GM23248 (cell line): ENCODE results near the gene PPP2R2B. TPM values are rescaled to one million over a fixed set of nuclear protein-coding genes. Genes with fewer than 3 reads are reported as not detected.

Experiments
- DNase-seq: peaks from one replicate; pipeline ENCODE4 v3.0.0-alpha.2; 2015
- H2AFZ ChIP-seq: fragments of 200-600 bp; sonication (generic); 2 replicates; pipeline ENCODE4 v1.6.1; 2016; ENCODE audit warnings: antibody characterized with exemption
- H3F3A ChIP-seq: fragments of 200-600 bp; sonication (generic); 2 replicates; pipeline ENCODE4 v1.6.1; 2016; ENCODE audit warnings: mild to moderate bottlenecking, antibody characterized with exemption, mixed run types; ENCODE audit not compliant: insufficient read depth
- H3K27ac ChIP-seq: fragments of 200-600 bp; sonication (generic); 2 replicates; pipeline ENCODE4 v1.5.1; 2016; ENCODE audit warnings: mild to moderate bottlenecking
- H3K27me3 ChIP-seq: fragments of 200-600 bp; sonication (generic); replicated peaks from 2 replicates; pipeline ENCODE4 v1.6.1; 2016; ENCODE audit warnings: mild to moderate bottlenecking; ENCODE audit not compliant: insufficient read depth
- H3K36me3 ChIP-seq: fragments of 200-600 bp; sonication (generic); 2 replicates; pipeline ENCODE4 v1.6.1; 2016; ENCODE audit warnings: low read depth, mild to moderate bottlenecking
- H3K4me1 ChIP-seq: fragments of 200-600 bp; sonication (generic); 2 replicates; pipeline ENCODE4 v1.6.1; 2016; ENCODE audit warnings: mild to moderate bottlenecking; ENCODE audit not compliant: insufficient read depth
- H3K4me2 ChIP-seq: fragments of 200-600 bp; sonication (generic); one replicate; pipeline ENCODE4 v1.6.1; 2016; ENCODE audit warnings: mild to moderate bottlenecking; ENCODE audit not compliant: unreplicated experiment
- H3K4me3 ChIP-seq: fragments of 200-600 bp; sonication (generic); 2 replicates; pipeline ENCODE4 v1.5.1; 2016; ENCODE audit warnings: mild to moderate bottlenecking
- H3K79me2 ChIP-seq: fragments of 200-600 bp; sonication (generic); 2 replicates; pipeline ENCODE4 v1.6.1; 2016; ENCODE audit warnings: mild to moderate bottlenecking; ENCODE audit not compliant: insufficient read depth
- H3K9ac ChIP-seq: fragments of 200-600 bp; sonication (generic); 2 replicates; pipeline ENCODE4 v1.6.1; 2016; ENCODE audit warnings: mild to moderate bottlenecking
- H3K9me2 ChIP-seq: fragments of 200-600 bp; sonication (generic); 2 replicates; pipeline ENCODE4 v1.6.1; 2016; ENCODE audit warnings: mixed run types, mild to moderate bottlenecking, moderate library complexity; ENCODE audit not compliant: insufficient read depth
- H3K9me3 ChIP-seq: fragments of 200-600 bp; sonication (generic); one replicate; pipeline ENCODE4 v1.6.1; 2017; ENCODE audit warnings: low read depth
- H4K20me1 ChIP-seq: fragments of 200-600 bp; sonication (generic); 2 replicates; pipeline ENCODE4 v1.6.0; 2016; ENCODE audit not compliant: insufficient read depth
- EZH2 ChIP-seq: fragments of 200-600 bp; sonication (generic); IDR thresholded peaks from 2 replicates; pipeline ENCODE4 v1.6.1; 2018; ENCODE audit warnings: antibody characterized with exemption, mild to moderate bottlenecking; ENCODE audit not compliant: insufficient read depth, poor library complexity, severe bottlenecking
- EZH2phosphoT487 ChIP-seq: fragments of 200-600 bp; sonication (generic); IDR thresholded peaks from 2 replicates; pipeline ENCODE4 v1.6.1; 2018; ENCODE audit warnings: antibody characterized with exemption, moderate library complexity, mild to moderate bottlenecking, low read depth; ENCODE audit not compliant: insufficient read depth
- WGBS, 2 experiments: methylation state at CpG; one replicate each; pipeline ENCODE4 v1.1.6; 2015 to 2017; ENCODE audit warnings: low lambda C conversion rate in 2 of 2, low coverage in 1 of 2; ENCODE audit errors: missing lambda C conversion rate in 2 of 2; 5-methylcytosine and 5-hydroxymethylcytosine counted together
- in situ Hi-C: fragments of 300-500 bp; cut with MboI; formaldehyde crosslinking; loops from 2 replicates; pipeline ENCODE4 v1.15.0; 2020
- polyA plus RNA-seq: library from polyadenylated mRNA; unstranded; fragments of >200 nt; fragmentation: Nextera tagmentation; extraction: Ambion mirVana; gene quantifications from 2 replicates; pipeline ENCODE4 v1.2.1, GENCODE V29; 2016
- total RNA-seq: library from RNA; depleted of rRNA; stranded (reverse); fragments of >200 nt; shearing (Covaris generic); gene quantifications from 2 replicates; pipeline ENCODE4 v1.2.3, GENCODE V29; 2014

The PPP2R2B gene
- total and polyA plus RNA-seq, 2 experiments from 2014 or later = 0.11 to 0.28 TPM

DNA sequence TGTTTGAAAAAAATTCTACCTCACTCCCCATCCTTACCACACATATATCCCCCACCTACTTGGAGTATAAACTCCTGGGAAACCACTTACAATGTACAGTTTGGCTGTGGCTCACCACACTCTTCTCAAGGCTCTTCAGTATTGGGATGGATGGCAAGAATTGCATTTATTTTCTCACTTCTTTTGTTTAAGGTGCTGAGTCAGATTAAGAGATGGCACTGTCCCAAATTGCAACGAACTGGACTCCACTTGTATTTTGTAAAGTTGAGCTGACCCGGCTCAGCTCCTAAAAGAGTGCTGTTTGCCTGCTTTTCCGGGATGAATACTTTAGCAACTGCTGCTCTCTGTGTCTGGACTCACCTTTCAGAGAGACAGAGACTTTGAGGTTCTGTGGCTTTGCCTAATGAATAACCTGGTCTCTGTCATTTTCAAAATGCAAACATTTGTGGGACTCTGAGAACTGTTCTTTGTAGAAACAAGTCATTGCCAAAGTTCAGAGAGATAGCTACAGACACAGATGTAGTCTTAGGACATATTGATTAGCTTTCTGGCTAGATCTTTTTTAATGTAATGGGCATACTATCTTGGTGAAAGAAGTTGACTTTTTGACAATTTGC lies 42.2 kb downstream of the PPP2R2B start:
- Histone ChIP-seq H3K9me2 (no peaks in the 10 kb centered on the region), H4K20me1 (no peaks in the 10 kb centered on the region), H3K27ac (no peak overlapping the region), H2AFZ (no peak overlapping the region), H3K9ac (no peak overlapping the region), H3K4me2 (no peak overlapping the region), H3K9me3 (no peaks in the 10 kb centered on the region), H3K36me3 (no peaks in the 10 kb centered on the region), H3F3A (no peaks in the 10 kb centered on the region), H3K27me3 (no peaks in the 10 kb centered on the region), H3K79me2 (no peaks in the 10 kb centered on the region), H3K4me1 (no peaks in the 10 kb centered on the region), H3K4me3 (no peak overlapping the region)
- TF ChIP-seq EZH2 (no peak), EZH2phosphoT487 (no peak)
- in situ Hi-C loops = no loop called here
- no peak for DNase-seq
- 23 to 28% methylated on average over 3 of the region's 3 CpGs for WGBS, 2 experiments

DNA sequence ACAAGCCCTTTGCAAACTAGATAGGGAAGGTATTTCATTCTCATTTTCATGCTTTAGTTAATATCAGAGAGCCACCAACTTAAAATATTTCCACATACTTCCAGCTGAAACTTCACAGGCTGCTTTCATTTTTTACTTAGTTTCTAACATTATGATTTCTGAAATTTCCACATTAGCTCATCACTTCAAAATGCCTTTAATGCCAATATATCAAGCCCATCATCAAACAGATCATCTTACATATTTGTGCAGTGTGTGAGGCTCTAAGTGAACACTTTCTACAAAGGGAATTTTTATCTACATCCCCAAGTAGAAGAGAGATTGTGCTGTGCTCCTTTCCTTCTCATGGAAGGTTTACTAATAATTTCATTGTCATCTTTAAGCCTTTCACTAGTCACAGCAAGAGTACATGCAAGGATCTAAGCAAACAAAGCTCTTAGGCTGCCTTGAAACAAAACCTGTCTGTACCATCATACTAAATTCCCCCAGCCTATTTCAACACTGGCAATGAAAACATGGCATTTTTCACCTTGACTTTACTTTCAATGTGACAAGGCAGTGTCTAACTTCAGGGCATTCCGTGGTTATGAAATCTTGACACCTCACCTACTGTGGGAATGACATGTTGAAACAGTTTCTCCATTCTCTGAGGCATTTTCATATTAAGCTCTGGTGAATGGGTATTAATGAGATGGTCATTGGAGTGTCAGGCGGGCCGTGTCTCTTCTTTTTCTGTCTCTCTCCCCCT lies 45.4 kb downstream of the PPP2R2B start:
- Histone ChIP-seq H3K27me3 (no peaks in the 10 kb centered on the region), H3K9me3 (no peaks in the 10 kb centered on the region), H2AFZ (no peak overlapping the region), H3K27ac (no peak overlapping the region), H3K4me2 (no peak overlapping the region), H3K4me1 (no peaks in the 10 kb centered on the region), H3F3A (no peaks in the 10 kb centered on the region), H3K9me2 (no peaks in the 10 kb centered on the region), H3K9ac (no peak overlapping the region), H3K36me3 (no peaks in the 10 kb centered on the region), H3K79me2 (no peaks in the 10 kb centered on the region), H4K20me1 (no peaks in the 10 kb centered on the region), H3K4me3 (no peak overlapping the region)
- TF ChIP-seq EZH2 = no peak
- no peak for TF ChIP-seq EZH2phosphoT487
- in situ Hi-C loops = no loop called here
- no peak for DNase-seq
- WGBS, 2 experiments = 20 to 27% methylated on average over 2 to 3 of the region's 3 CpGs

DNA sequence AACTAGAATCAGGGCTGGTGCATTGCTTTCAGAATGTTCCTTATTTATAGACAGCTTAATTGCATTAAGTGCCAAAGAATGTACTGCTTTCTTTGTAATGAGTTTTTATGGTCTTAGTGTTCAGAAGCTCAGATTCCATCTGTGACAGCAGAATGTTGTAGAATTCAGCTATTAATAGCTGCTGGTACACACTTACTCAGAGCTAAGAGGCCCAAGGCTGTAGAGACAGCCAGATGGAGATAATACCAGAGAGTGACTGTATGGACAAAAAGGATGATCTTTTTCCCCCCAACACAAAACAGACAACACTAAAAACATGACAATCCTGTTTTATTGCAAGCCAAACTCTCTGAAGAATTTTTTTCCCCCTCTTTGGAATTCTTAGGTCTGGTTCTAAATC lies 50.2 kb downstream of the PPP2R2B start:
- H3K79me2 ChIP-seq = no peaks in the 10 kb centered on the region
- H3K4me1 ChIP-seq = no peaks in the 10 kb centered on the region
- in situ Hi-C loops = no loop called here
- no peaks in the 10 kb centered on the region for H4K20me1 ChIP-seq
- DNase-seq = peak; percentile 20
- no peak overlapping the region for H3K27ac ChIP-seq
- H3K27me3 ChIP-seq = no peaks in the 10 kb centered on the region
- H3F3A ChIP-seq = no peaks in the 10 kb centered on the region
- H3K4me3 ChIP-seq = no peak overlapping the region
- H2AFZ ChIP-seq = no peak overlapping the region
- H3K9me2 ChIP-seq = no peaks in the 10 kb centered on the region
- no peak overlapping the region for H3K4me2 ChIP-seq
- no peaks in the 10 kb centered on the region for H3K36me3 ChIP-seq
- TF ChIP-seq EZH2 = no peak
- TF ChIP-seq EZH2phosphoT487 = no peak
- no peak overlapping the region for H3K9ac ChIP-seq
- H3K9me3 ChIP-seq = no peaks in the 10 kb centered on the region

- Histone ChIP-seq H3K4me1 (no peaks in the 10 kb centered on the region), H2AFZ (no peak overlapping the region), H3K9me2 (no peaks in the 10 kb centered on the region), H3F3A (no peaks in the 10 kb centered on the region), H3K79me2 (no peaks in the 10 kb centered on the region), H3K4me2 (no peak overlapping the region), H4K20me1 (no peaks in the 10 kb centered on the region), H3K9ac (no peak overlapping the region), H3K27ac (no peak overlapping the region), H3K27me3 (no peaks in the 10 kb centered on the region), H3K36me3 (no peaks in the 10 kb centered on the region), H3K9me3 (no peaks in the 10 kb centered on the region), H3K4me3 (no peak overlapping the region)
- 31 to 36% methylated on average over 2 of the region's 2 CpGs for WGBS, 2 experiments
- DNase-seq = no peak
- in situ Hi-C loops = no loop called here
- TF ChIP-seq EZH2phosphoT487 (no peak), EZH2 (no peak)
Observed at GRCh38 chr5:146827901-146828300, 50.7 kb downstream of the PPP2R2B start.

DNA sequence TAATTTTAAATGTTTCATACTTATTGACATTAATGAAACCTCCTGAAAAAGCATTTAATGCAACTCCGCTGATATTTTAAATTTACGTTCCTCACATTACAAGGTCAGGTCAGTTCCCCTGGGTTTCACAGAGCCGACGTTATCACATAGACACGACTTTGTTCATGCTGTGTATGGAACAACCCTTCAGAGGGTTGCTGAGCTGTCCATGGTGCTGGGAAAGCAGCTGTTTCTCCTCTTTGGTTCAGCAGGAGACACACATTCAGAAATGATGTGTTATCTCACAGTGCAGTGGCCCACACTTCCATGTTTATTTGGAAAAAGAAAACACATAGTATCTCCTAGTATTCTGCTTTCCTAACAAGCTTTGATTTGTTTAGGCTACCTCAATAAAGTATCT lies 53.5 kb downstream of the PPP2R2B start:
- no peaks in the 10 kb centered on the region for H3F3A ChIP-seq
- no peak overlapping the region for H3K4me3 ChIP-seq
- H3K9me2 ChIP-seq = no peaks in the 10 kb centered on the region
- no peaks in the 10 kb centered on the region for H3K36me3 ChIP-seq
- 11 to 13% methylated on average over 5 of the region's 5 CpGs for WGBS, 2 experiments
- no peaks in the 10 kb centered on the region for H3K9me3 ChIP-seq
- TF ChIP-seq EZH2 (no peak), EZH2phosphoT487 (no peak)
- no peaks in the 10 kb centered on the region for H3K79me2 ChIP-seq
- no peak overlapping the region for H3K9ac ChIP-seq
- H3K4me2 ChIP-seq = no peak overlapping the region
- H2AFZ ChIP-seq = no peak overlapping the region
- DNase-seq = peak; percentile 51
- no peaks in the 10 kb centered on the region for H4K20me1 ChIP-seq
- no peaks in the 10 kb centered on the region for H3K4me1 ChIP-seq
- in situ Hi-C loops = no loop called here
- no peak overlapping the region for H3K27ac ChIP-seq
- H3K27me3 ChIP-seq = no peaks in the 10 kb centered on the region
